SK-N-SH (cell line): Measurements from ENCODE around the gene SLC1A2. TPM values are rescaled to one million over a fixed set of nuclear protein-coding genes. Genes with fewer than 3 reads are reported as not detected.

Source experiments
- CTCF ChIA-PET: fragments of 300-600, 350-600 bp; formaldehyde crosslinking; extraction: SDS; loops from one replicate; lab custom pipeline; 2021; lab: Yijun Ruan, JAX
- POLR2A ChIA-PET: fragments of 350-600 bp; sonication (Branson Sonifier 250); formaldehyde crosslinking; extraction: SDS; loops from one replicate; lab custom pipeline; 2020; ENCODE audit warnings: antibody characterized with exemption, inconsistent platforms; lab: Yijun Ruan, JAX
- DNase-seq: peaks from one replicate; pipeline ENCODE4 v3.0.0; 2012
- H2AFZ ChIP-seq: fragments of 200-600 bp; sonication (generic); 2 replicates; pipeline ENCODE4 v1.8.1; 2016; ENCODE audit warnings: antibody characterized with exemption, mild to moderate bottlenecking, low read depth
- H3F3A ChIP-seq: fragments of 200-600 bp; sonication (generic); replicated peaks from 2 replicates; pipeline ENCODE3; 2016; ENCODE audit warnings: antibody characterized with exemption, mild to moderate bottlenecking; ENCODE audit not compliant: insufficient read depth
- H3K27ac ChIP-seq, 2 experiments: fragments of 200-500 bp in 1 of 2; fragments of 200-600 bp in 1 of 2; sonication (Bioruptor generic) in 1 of 2; sonication (generic), shearing (Covaris generic) in 1 of 2; 2 replicates each; pipeline versions ENCODE4 v1.5.1 to v1.6.1; 2014 to 2016; ENCODE audit warnings: low read depth in 2 of 2, inconsistent platforms in 1 of 2, low read length in 1 of 2, mild to moderate bottlenecking in 1 of 2, mixed read lengths in 1 of 2
- H3K27me3 ChIP-seq: fragments of 200-600 bp; sonication (generic), shearing (Covaris generic); 2 replicates; pipeline ENCODE4 v1.6.1; 2016; ENCODE audit warnings: mixed run types; ENCODE audit not compliant: insufficient read depth
- H3K36me3 ChIP-seq, 2 experiments: fragments of 200-500 bp in 1 of 2; fragments of 200-600 bp in 1 of 2; sonication (Bioruptor generic) in 1 of 2; sonication (generic) in 1 of 2; replicated peaks in 1 of 2; 2 replicates each; pipeline versions ENCODE3 to v1.5.1; 2014 to 2016; ENCODE audit warnings: low read length in 1 of 2, mild to moderate bottlenecking in 1 of 2; ENCODE audit not compliant: insufficient read depth in 2 of 2, control insufficient read depth in 1 of 2
- H3K4me1 ChIP-seq, 2 experiments: fragments of 200-500 bp in 1 of 2; fragments of 200-600 bp in 1 of 2; sonication (Bioruptor generic) in 1 of 2; sonication (generic), shearing (Covaris generic) in 1 of 2; 2 replicates each; pipeline versions ENCODE4 v1.5.1 to v1.6.1; 2014 to 2016; ENCODE audit warnings: low read depth in 1 of 2, low read length in 1 of 2, mixed run types in 1 of 2; ENCODE audit not compliant: insufficient read depth in 2 of 2, control insufficient read depth in 1 of 2
- H3K4me2 ChIP-seq: fragments of 200-600 bp; sonication (generic), shearing (Covaris generic); 2 replicates; pipeline ENCODE4 v1.6.1; 2017; ENCODE audit warnings: mixed run types
- H3K4me3 ChIP-seq, 2 experiments: fragments of 200-500 bp in 1 of 2; fragments of 200-600 bp in 1 of 2; sonication (Bioruptor generic) in 1 of 2; sonication (generic), shearing (Covaris generic) in 1 of 2; 2 replicates each; pipeline versions ENCODE4 v1.5.1 to v1.8.1; 2014 to 2016; ENCODE audit warnings: low read depth in 2 of 2, inconsistent platforms in 1 of 2, low read length in 1 of 2, mild to moderate bottlenecking in 1 of 2, mixed read lengths in 1 of 2, moderate library complexity in 1 of 2
- H3K79me2 ChIP-seq: fragments of 200-600 bp; sonication (generic); 2 replicates; pipeline ENCODE4 v1.8.1; 2017; ENCODE audit warnings: mild to moderate bottlenecking; ENCODE audit not compliant: insufficient read depth
- H3K9ac ChIP-seq: fragments of 200-600 bp; sonication (generic); 2 replicates; pipeline ENCODE4 v1.6.1; 2017; ENCODE audit warnings: mixed run types
- H3K9me2 ChIP-seq: fragments of 200-600 bp; sonication (generic); 2 replicates; pipeline ENCODE4 v1.6.1; 2017; ENCODE audit warnings: mixed run types
- H3K9me3 ChIP-seq: fragments of 200-600 bp; sonication (generic); 2 replicates; pipeline ENCODE4 v1.6.1; 2017; ENCODE audit warnings: mixed run types, mild to moderate bottlenecking, moderate library complexity
- H4K20me1 ChIP-seq: fragments of 200-600 bp; sonication (generic); 2 replicates; pipeline ENCODE4 v1.6.1; 2017; ENCODE audit warnings: mild to moderate bottlenecking, mixed run types; ENCODE audit not compliant: insufficient read depth
- EZH2phosphoT487 ChIP-seq: fragments of 200-600 bp; sonication (generic); IDR thresholded peaks from 2 replicates; pipeline ENCODE4 v1.6.1; 2017; ENCODE audit warnings: low read depth, mixed run types, mild to moderate bottlenecking, antibody characterized with exemption, moderate library complexity, borderline replicate concordance
- GABPA ChIP-seq: IDR thresholded peaks from 2 replicates; pipeline ENCODE4 v1.4.0; 2012; ENCODE audit warnings: low read depth, mild to moderate bottlenecking
- IRF3 ChIP-seq: fragments of 150-350 bp; IDR thresholded peaks from 2 replicates; pipeline ENCODE4 v1.6.1; 2016; ENCODE audit warnings: mild to moderate bottlenecking, low read depth, low read length
- JUND ChIP-seq: IDR thresholded peaks from 2 replicates; pipeline ENCODE4 v1.4.0; 2012
- MAX ChIP-seq: IDR thresholded peaks from 2 replicates; pipeline ENCODE4 v1.4.0; 2012; ENCODE audit warnings: low read depth
- MXI1 ChIP-seq: IDR thresholded peaks from 2 replicates; pipeline ENCODE4 v1.6.1; 2012; ENCODE audit warnings: mild to moderate bottlenecking, low read depth, low read length, improper control_type of control experiment
- NFIC ChIP-seq: IDR thresholded peaks from 2 replicates; pipeline ENCODE4 v1.4.0; 2012; ENCODE audit warnings: borderline replicate concordance
- PBX3 ChIP-seq: IDR thresholded peaks from 2 replicates; pipeline ENCODE4; 2012
- POLR2AphosphoS5 ChIP-seq: IDR thresholded peaks from 2 replicates; pipeline ENCODE4 v1.6.1; 2012; ENCODE audit warnings: low read depth, low read length
- RAD21 ChIP-seq: IDR thresholded peaks from 2 replicates; pipeline ENCODE4 v1.6.1; 2012; ENCODE audit warnings: mild to moderate bottlenecking, low read length
- SIN3A ChIP-seq: IDR thresholded peaks from 2 replicates; pipeline ENCODE4 v1.6.1; 2012; ENCODE audit warnings: low read depth, mild to moderate bottlenecking, low read length, moderate library complexity, borderline replicate concordance
- TAF1 ChIP-seq: IDR thresholded peaks from 2 replicates; pipeline ENCODE4 v1.6.1; 2012; ENCODE audit warnings: low read depth, mild to moderate bottlenecking, low read length, moderate library complexity, borderline replicate concordance
- TEAD4 ChIP-seq: IDR thresholded peaks from 2 replicates; pipeline ENCODE4 v1.4.0; 2012; ENCODE audit warnings: mild to moderate bottlenecking, borderline replicate concordance; ENCODE audit not compliant: insufficient read depth
- USF2 ChIP-seq: fragments of 150-350 bp; IDR thresholded peaks from 2 replicates; pipeline ENCODE4 v1.6.1; 2017; ENCODE audit warnings: antibody characterized with exemption, low read length, low read depth, borderline replicate concordance
- YY1 ChIP-seq: IDR thresholded peaks from 2 replicates; pipeline ENCODE4 v1.4.0; 2012; ENCODE audit warnings: low read depth, mild to moderate bottlenecking
- ZBTB33 ChIP-seq: IDR thresholded peaks from 2 replicates; pipeline ENCODE4 v1.4.0; 2012; ENCODE audit warnings: low read depth, borderline replicate concordance
- WGBS: methylation state at CpG from one replicate; pipeline ENCODE4 v1.1.6; 2017; ENCODE audit warnings: low lambda C conversion rate; 5-methylcytosine and 5-hydroxymethylcytosine counted together
- polyA plus RNA-seq, 3 experiments: library from polyadenylated mRNA; depleted of rRNA; stranded (reverse); fragments of >200 nt; gene quantifications; 2 replicates each; pipeline ENCODE4 v1.2.3, GENCODE V29; 2012
- TF ChIP-seq, protein P1 (sequence below): IDR thresholded peaks from 2 replicates; pipeline ENCODE4 v1.4.0; 2012; ENCODE audit warnings: low read depth, borderline replicate concordance
- TF ChIP-seq, protein P2 (sequence below): fragments of 200-600 bp; sonication (generic); IDR thresholded peaks from 2 replicates; pipeline ENCODE4 v1.6.1; 2017; ENCODE audit warnings: antibody characterized with exemption, mild to moderate bottlenecking, moderate library complexity

SLC1A2 gene
- polyA plus RNA-seq, 1 of the 3 experiments (the other 2 are of a cell fraction): under 0.01 TPM

DNA sequence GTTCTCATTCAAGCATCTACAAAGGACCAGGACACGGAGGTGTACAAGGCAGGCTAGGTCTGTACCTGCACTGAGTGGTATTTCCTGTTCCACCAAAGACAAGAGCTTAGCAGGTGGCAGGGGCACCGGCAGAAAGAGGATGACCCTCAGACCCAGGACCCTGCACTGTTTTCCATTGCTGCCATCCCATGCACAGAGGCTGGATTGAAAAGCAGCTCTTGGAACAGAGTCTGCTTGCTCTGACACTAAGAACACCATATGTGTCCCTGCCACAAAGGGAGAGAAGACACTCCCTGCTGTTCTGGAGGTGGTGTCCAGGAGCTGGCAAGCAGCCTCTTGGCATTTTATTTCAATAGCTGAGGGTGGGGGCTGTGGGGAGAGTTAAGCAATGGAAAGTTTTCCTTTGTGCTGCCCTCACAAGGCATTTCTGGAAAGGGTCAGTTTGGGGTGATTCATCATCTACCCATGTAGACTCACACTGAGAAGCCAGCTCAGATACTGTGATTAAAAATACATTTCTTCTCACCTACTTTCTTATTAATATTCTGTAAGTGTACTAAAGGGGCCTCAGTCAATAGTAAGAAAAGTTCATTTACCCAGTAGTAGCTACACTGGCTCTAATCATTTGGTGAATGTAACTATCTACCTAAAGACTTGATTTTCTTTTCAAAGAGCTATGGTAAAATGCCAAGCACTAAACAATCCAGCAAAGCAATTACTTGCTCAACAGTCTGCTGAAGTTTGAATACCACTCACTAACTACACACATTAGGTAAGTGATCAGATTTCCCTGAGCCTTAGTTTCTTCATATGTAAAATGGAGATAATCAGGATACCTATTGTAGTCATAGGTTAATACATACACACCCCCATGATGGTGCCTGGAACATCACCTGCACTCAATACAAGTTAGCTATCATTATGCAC lies 55.2 kb downstream of the SLC1A2 start (continued):
- TF ChIP-seq PBX3 (peak; percentile 84), SIN3A (0 out of 2 replicates have a peak, but pooled peaks have one; percentile 53), TAF1 (no peak), NFIC (peak; percentile 87), TEAD4 (peak; percentile 74; the same call in 1 of the 2 replicates), POLR2AphosphoS5 (peak; percentile 51; the same call in 1 of the 2 replicates), GABPA (no peak), MAX (peak; percentile 61; the same call in 1 of the 2 replicates), IRF3 (no peak)
- TF ChIP-seq, protein P1, sequence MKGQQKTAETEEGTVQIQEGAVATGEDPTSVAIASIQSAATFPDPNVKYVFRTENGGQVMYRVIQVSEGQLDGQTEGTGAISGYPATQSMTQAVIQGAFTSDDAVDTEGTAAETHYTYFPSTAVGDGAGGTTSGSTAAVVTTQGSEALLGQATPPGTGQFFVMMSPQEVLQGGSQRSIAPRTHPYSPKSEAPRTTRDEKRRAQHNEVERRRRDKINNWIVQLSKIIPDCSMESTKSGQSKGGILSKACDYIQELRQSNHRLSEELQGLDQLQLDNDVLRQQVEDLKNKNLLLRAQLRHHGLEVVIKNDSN: no peak

DNA sequence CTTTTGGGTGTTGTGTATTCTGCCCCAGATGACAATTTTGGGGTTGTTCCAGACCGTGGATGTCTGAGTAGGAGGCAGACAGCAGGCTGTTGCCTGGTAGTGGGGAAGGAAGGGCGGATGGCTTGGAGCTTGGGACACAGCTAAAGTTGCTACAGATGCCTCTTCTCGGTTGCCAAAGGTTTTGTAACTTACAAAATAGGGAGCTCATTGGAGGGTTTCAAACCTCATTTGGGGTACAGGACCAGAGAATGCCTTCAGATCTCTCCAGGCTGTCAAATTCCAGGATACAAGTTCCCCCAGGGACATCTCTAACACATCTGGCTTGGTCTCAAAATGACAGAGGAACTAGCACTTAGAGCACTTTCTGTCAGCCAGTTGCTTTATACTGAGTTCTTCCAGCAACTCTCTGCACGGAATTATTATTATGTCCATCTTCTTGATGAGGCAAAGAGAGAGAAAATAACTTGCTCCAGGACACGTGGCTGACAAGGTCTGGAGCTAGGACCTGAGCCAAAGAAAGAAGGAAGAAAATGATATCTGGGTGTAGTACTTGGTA lies 56.0 kb downstream of the SLC1A2 start:
- WGBS: 64% methylated on average over 5 of the region's 5 CpGs
- Histone ChIP-seq H3K4me2 (peak overlapping the region; percentile 48), H3K9ac (no peak overlapping the region; the same call in 1 of the 2 replicates), H2AFZ (no peak overlapping the region), H3F3A (peaks cover 7% of the 10 kb centered on the region), H3K9me3 (no peaks in the 10 kb centered on the region), H3K27me3 (no peaks in the 10 kb centered on the region), H3K79me2 (no peaks in the 10 kb centered on the region), H3K27ac (peak overlapping the region in 1 of 2 experiments; percentile 84; a peak in 1 of 4 replicates), H3K36me3 (no peaks in the 10 kb centered on the region), H4K20me1 (no peaks in the 10 kb centered on the region), H3K4me3 (no peak overlapping the region), H3K4me1 (peaks cover 3 to 12% of the 10 kb centered on the region in 2 experiments; a peak in 3 of 4 replicates), H3K9me2 (no peaks in the 10 kb centered on the region)
- POLR2A ChIA-PET: no interaction called here
- no peak for DNase-seq
- CTCF ChIA-PET: interaction anchor here (1.5 to 3.5 kb wide), 2 partner anchors 28 to 57 kb away, joined by 3 to 13 read pairs; no protein-coding TSS in a partner anchor
- TF ChIP-seq TAF1 (no peak), MXI1 (no peak), JUND (no peak), POLR2AphosphoS5 (no peak), ZBTB33 (no peak), EZH2phosphoT487 (no peak), YY1 (no peak), MAX (no peak), USF2 (no peak), RAD21 (no peak)
- TF ChIP-seq, protein P2, sequence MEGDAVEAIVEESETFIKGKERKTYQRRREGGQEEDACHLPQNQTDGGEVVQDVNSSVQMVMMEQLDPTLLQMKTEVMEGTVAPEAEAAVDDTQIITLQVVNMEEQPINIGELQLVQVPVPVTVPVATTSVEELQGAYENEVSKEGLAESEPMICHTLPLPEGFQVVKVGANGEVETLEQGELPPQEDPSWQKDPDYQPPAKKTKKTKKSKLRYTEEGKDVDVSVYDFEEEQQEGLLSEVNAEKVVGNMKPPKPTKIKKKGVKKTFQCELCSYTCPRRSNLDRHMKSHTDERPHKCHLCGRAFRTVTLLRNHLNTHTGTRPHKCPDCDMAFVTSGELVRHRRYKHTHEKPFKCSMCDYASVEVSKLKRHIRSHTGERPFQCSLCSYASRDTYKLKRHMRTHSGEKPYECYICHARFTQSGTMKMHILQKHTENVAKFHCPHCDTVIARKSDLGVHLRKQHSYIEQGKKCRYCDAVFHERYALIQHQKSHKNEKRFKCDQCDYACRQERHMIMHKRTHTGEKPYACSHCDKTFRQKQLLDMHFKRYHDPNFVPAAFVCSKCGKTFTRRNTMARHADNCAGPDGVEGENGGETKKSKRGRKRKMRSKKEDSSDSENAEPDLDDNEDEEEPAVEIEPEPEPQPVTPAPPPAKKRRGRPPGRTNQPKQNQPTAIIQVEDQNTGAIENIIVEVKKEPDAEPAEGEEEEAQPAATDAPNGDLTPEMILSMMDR: no peak
